Measurements from ENCODE around the gene EFNB3.

The EFNB3 gene

DNA sequence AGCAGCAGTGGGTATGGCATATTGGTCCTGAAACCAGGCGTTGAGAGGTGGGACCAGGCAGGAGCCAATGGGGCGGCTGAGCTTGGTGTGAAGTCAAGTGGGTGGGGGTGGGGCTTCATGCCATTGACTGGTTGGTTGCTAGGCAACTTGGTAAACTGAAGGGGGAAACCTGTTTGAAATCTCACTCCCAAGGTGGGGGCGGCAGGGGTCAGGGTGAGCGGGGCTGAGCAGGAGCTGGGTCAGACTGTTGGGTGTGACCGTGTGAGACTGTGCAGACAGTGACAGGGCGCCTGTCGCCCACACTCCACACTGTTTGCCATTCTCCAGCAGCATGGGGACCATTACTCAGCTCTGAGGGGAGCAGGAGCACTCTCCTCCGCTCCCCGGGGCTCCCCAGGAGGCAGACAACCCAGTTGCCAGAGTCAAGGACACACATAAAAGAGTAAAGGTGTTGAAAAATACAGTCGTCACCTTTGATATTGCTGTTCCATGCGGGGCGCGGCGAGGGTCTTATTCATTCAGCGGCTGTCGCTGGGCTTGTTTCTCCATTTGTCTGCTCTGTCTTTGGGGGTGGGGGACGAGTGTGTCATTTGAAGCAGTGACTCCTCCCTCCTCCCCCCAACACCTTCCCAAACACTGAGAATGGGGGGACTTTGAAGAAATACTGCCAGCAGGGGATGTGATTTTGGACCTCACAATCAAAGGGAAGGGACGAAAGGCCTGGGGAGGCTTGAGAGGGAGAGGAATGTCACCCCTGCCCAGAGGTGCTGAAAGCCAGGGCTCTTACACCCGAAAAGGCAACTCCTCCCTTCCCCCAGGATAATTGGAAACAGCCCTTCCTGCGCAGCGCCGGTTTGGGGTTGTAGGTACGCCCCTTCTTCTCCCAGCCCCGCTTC, 1.2 kb upstream of the EFNB3 start:
- no peak overlapping the region for H3K27ac ChIP-seq (ENCODE audit: low read depth, low read length)
- DNase-seq: peak; percentile 98
- H3K4ac ChIP-seq (ENCODE audit: low read depth, low read length): no peak overlapping the region
- H3K4me1 ChIP-seq (ENCODE audit: control insufficient read depth, low read depth, low read length): peaks cover 6% of the 10 kb centered on the region
- no peak overlapping the region for H3K18ac ChIP-seq (ENCODE audit: low read length)
- no peaks in the 10 kb centered on the region for H3K79me2 ChIP-seq (ENCODE audit: control insufficient read depth, insufficient read depth, low read length)
- no peak overlapping the region for H4K8ac ChIP-seq (ENCODE audit: low read depth, low read length)
- H2AK5ac ChIP-seq (ENCODE audit: low read length): no peak overlapping the region
- H3K4me3 ChIP-seq (ENCODE audit: low read length): no peak overlapping the region
- no peaks in the 10 kb centered on the region for H3K36me3 ChIP-seq (ENCODE audit: control insufficient read depth, insufficient read depth, low read length)
- no peak overlapping the region for H2BK15ac ChIP-seq (replicated peaks; ENCODE audit: low read depth)
- WGBS (ENCODE audit: extremely low coverage, insufficient coverage, low lambda C conversion rate): no CpG with 5 or more reads among the region's 24 CpGs
- H3K9ac ChIP-seq (ENCODE audit: low read length): no peak overlapping the region
- H4K5ac ChIP-seq (ENCODE audit: low read length): no peak overlapping the region
- no peak overlapping the region for H2BK120ac ChIP-seq (ENCODE audit: low read depth, low read length)
- H3K23ac ChIP-seq (ENCODE audit: low read length): no peak overlapping the region
- peak overlapping the region; percentile 18 for H3K4me2 ChIP-seq (ENCODE audit: low read length)
- peaks cover 3% of the 10 kb centered on the region for H3K27me3 ChIP-seq (ENCODE audit: insufficient read depth, low read length, poor library complexity)
- H3K56ac ChIP-seq (ENCODE audit: low read length): no peak overlapping the region
- no peaks in the 10 kb centered on the region for H3K79me1 ChIP-seq (ENCODE audit: low read length)
- no peak overlapping the region for H2BK5ac ChIP-seq (ENCODE audit: low read length)

DNA sequence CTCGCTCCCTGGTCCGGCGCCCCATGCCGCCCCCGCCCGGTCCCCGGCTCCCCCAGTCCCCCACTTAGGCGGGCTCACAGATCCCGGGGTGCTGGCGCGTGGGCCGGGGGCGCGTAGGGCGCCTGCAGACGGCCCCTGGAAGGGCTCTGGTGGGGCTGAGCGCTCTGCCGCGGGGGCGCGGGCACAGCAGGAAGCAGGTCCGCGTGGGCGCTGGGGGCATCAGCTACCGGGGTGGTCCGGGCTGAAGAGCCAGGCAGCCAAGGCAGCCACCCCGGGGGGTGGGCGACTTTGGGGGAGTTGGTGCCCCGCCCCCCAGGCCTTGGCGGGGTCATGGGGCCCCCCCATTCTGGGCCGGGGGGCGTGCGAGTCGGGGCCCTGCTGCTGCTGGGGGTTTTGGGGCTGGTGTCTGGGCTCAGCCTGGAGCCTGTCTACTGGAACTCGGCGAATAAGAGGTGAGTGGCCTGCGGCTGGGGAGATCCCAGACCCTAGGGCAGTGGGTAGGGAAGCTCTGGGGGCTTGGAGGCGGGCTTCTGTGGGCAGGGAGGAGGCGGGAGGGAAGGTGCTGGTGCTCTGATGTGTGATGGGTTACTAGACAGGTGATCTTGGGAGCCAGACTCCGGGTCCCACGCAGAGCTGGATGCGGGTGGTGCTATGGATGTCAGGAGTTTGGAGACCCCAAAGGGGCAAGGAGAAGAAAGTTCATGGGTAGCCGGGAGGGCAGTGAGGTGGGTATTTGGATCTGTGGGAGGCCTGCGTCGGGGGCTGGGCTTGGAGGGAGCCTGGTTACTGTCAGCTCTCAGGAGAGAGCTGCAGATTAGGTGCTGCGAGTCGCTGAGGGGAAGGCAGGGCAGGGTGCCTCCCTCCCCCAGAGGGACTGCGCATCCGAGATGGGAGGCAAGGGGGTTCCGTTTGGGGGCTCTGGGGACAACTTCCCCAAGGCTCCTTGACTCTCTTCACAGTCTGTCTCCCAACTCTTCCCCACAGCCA, 560 bp downstream of the EFNB3 start:
- Histone ChIP-seq H3K27ac (ENCODE audit: low read depth, low read length) (no peak overlapping the region), H2BK5ac (ENCODE audit: low read length) (no peak overlapping the region), H3K23ac (ENCODE audit: low read length) (no peak overlapping the region), H3K4me3 (ENCODE audit: low read length) (peak overlapping the region; percentile 45), H2AK5ac (ENCODE audit: low read length) (no peak overlapping the region), H4K8ac (ENCODE audit: low read depth, low read length) (no peak overlapping the region), H3K4me2 (ENCODE audit: low read length) (peak overlapping the region; percentile 67), H2BK15ac (replicated peaks; ENCODE audit: low read depth) (no peak overlapping the region), H3K27me3 (ENCODE audit: insufficient read depth, low read length, poor library complexity) (peaks cover 3% of the 10 kb centered on the region), H3K79me1 (ENCODE audit: low read length) (no peaks in the 10 kb centered on the region), H3K4me1 (ENCODE audit: control insufficient read depth, low read depth, low read length) (peaks cover 6% of the 10 kb centered on the region), H2BK120ac (ENCODE audit: low read depth, low read length) (no peak overlapping the region), H3K9ac (ENCODE audit: low read length) (peak overlapping the region; percentile 72), H3K36me3 (ENCODE audit: control insufficient read depth, insufficient read depth, low read length) (no peaks in the 10 kb centered on the region), H3K4ac (ENCODE audit: low read depth, low read length) (no peak overlapping the region), H3K56ac (ENCODE audit: low read length) (peak overlapping the region; percentile 82), H3K79me2 (ENCODE audit: control insufficient read depth, insufficient read depth, low read length) (no peaks in the 10 kb centered on the region), H3K18ac (ENCODE audit: low read length) (peak overlapping the region; percentile 54), H4K5ac (ENCODE audit: low read length) (no peak overlapping the region)
- no peak for DNase-seq
- WGBS (ENCODE audit: extremely low coverage, insufficient coverage, low lambda C conversion rate): no CpG with 5 or more reads among the region's 50 CpGs

DNA sequence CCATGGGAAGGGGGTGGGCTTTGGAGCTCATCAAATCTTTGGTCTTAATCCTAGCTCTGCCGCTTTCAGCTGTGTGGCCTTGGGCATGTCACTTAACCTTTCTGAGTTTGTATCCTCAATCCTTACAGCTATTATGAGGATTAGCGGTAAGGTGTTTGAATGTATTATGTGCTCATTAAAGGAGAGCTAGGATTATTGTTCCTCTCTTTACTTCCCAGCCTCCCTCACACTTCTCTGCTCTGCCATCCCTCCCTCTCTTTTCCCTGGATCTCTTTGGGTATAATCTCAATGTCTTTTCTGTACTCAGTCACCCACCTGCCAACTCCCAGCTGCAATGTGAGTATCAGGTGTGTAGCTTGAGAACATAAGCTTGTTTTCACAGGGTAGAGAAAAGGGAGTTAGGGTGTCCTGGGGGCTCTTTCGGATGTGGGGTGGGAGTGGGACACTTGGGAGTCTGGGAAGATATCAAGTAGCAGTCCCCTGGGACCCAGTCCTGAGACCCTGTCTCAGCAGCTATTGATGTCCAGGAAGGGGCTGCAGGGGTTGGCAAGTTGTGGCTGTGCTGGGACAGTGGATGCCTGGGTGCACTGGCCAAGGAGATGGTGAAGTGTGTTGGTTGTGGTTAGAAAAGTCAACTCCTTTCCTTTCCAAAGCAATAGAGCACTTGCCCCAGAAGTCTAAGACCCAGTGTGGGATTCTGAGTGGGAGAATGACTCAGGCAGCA, 1.8 kb downstream of the EFNB3 start:
- Histone ChIP-seq H3K27me3 (ENCODE audit: insufficient read depth, low read length, poor library complexity) (peaks cover 3% of the 10 kb centered on the region), H3K36me3 (ENCODE audit: control insufficient read depth, insufficient read depth, low read length) (no peaks in the 10 kb centered on the region), H3K4me3 (ENCODE audit: low read length) (no peak overlapping the region), H3K4ac (ENCODE audit: low read depth, low read length) (no peak overlapping the region), H3K4me1 (ENCODE audit: control insufficient read depth, low read depth, low read length) (peaks cover 6% of the 10 kb centered on the region), H3K27ac (ENCODE audit: low read depth, low read length) (no peak overlapping the region), H3K23ac (ENCODE audit: low read length) (no peak overlapping the region), H3K18ac (ENCODE audit: low read length) (no peak overlapping the region), H2BK120ac (ENCODE audit: low read depth, low read length) (no peak overlapping the region), H3K4me2 (ENCODE audit: low read length) (no peak overlapping the region), H4K5ac (ENCODE audit: low read length) (no peak overlapping the region), H2BK5ac (ENCODE audit: low read length) (no peak overlapping the region), H2BK15ac (replicated peaks; ENCODE audit: low read depth) (no peak overlapping the region), H4K8ac (ENCODE audit: low read depth, low read length) (no peak overlapping the region), H3K56ac (ENCODE audit: low read length) (no peak overlapping the region), H3K9ac (ENCODE audit: low read length) (no peak overlapping the region), H2AK5ac (ENCODE audit: low read length) (no peak overlapping the region), H3K79me1 (ENCODE audit: low read length) (no peaks in the 10 kb centered on the region), H3K79me2 (ENCODE audit: control insufficient read depth, insufficient read depth, low read length) (no peaks in the 10 kb centered on the region)
- DNase-seq: no peak
- WGBS (ENCODE audit: extremely low coverage, insufficient coverage, low lambda C conversion rate): no CpG with 5 or more reads among the region's 3 CpGs

DNA sequence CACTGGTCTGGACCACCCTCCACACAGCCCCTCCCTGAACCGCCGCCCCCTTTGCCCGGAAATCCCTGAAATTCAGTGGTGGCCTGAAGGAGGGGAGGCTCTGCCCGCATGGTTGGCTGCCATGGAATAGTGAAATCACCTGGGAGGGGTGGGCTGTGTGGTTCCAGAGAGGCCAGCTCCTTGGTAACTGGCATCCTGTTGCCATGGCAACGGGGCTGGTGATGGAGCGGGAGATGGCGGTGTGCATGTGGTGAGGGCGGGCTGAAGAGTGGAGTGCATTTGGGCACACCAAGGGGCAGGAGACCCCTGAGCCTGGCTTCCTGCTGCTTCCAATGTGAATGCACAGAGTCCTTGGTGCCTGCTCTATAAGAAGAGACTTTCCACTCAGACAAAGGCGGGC, 2.4 kb downstream of the EFNB3 start:
- Histone ChIP-seq H2BK5ac (ENCODE audit: low read length) (no peak overlapping the region), H3K4me2 (ENCODE audit: low read length) (no peak overlapping the region), H3K4me1 (ENCODE audit: control insufficient read depth, low read depth, low read length) (peaks cover 6% of the 10 kb centered on the region), H3K18ac (ENCODE audit: low read length) (no peak overlapping the region), H3K56ac (ENCODE audit: low read length) (no peak overlapping the region), H3K79me1 (ENCODE audit: low read length) (no peaks in the 10 kb centered on the region), H2BK15ac (replicated peaks; ENCODE audit: low read depth) (no peak overlapping the region), H3K79me2 (ENCODE audit: control insufficient read depth, insufficient read depth, low read length) (no peaks in the 10 kb centered on the region), H3K27ac (ENCODE audit: low read depth, low read length) (no peak overlapping the region), H4K8ac (ENCODE audit: low read depth, low read length) (no peak overlapping the region), H3K9ac (ENCODE audit: low read length) (no peak overlapping the region), H2AK5ac (ENCODE audit: low read length) (no peak overlapping the region), H3K23ac (ENCODE audit: low read length) (no peak overlapping the region), H4K5ac (ENCODE audit: low read length) (no peak overlapping the region), H3K4me3 (ENCODE audit: low read length) (no peak overlapping the region), H2BK120ac (ENCODE audit: low read depth, low read length) (no peak overlapping the region), H3K4ac (ENCODE audit: low read depth, low read length) (no peak overlapping the region), H3K27me3 (ENCODE audit: insufficient read depth, low read length, poor library complexity) (peaks cover 3% of the 10 kb centered on the region), H3K36me3 (ENCODE audit: control insufficient read depth, insufficient read depth, low read length) (no peaks in the 10 kb centered on the region)
- no peak for DNase-seq
- no CpG with 5 or more reads among the region's 9 CpGs for WGBS (ENCODE audit: extremely low coverage, insufficient coverage, low lambda C conversion rate)

DNA sequence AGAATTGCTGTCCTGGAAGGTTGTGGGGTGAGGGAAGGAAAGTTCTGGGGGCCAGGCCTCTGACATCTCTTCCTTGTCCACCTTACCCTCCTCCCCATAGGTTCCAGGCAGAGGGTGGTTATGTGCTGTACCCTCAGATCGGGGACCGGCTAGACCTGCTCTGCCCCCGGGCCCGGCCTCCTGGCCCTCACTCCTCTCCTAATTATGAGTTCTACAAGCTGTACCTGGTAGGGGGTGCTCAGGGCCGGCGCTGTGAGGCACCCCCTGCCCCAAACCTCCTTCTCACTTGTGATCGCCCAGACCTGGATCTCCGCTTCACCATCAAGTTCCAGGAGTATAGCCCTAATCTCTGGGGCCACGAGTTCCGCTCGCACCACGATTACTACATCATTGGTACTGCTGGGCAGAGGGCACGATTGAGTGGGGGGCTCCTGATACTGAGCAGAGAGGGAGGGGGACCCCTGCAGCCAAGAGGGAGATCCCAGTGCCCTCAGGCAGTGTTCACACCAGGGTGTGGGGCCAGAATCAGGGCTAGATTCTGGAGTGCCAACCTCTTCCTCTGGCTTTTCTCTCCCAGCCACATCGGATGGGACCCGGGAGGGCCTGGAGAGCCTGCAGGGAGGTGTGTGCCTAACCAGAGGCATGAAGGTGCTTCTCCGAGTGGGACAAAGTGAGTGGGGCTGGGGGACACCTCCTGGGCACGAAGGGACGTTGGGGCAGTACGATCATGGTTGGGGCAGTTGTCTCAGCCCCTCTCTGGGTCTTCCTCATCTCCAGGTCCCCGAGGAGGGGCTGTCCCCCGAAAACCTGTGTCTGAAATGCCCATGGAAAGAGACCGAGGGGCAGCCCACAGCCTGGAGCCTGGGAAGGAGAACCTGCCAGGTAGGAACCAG, 3.1 kb downstream of the EFNB3 start:
- H3K27me3 ChIP-seq (ENCODE audit: insufficient read depth, low read length, poor library complexity): peaks cover 3% of the 10 kb centered on the region

More for the DNA sequence above, 3.1 kb downstream of the EFNB3 start:
- H2AK5ac ChIP-seq (ENCODE audit: low read length): no peak overlapping the region
- WGBS (ENCODE audit: extremely low coverage, insufficient coverage, low lambda C conversion rate): no CpG with 5 or more reads among the region's 22 CpGs
- no peak overlapping the region for H2BK5ac ChIP-seq (ENCODE audit: low read length)
- H4K8ac ChIP-seq (ENCODE audit: low read depth, low read length): no peak overlapping the region
- peaks cover 6% of the 10 kb centered on the region for H3K4me1 ChIP-seq (ENCODE audit: control insufficient read depth, low read depth, low read length)
- DNase-seq: no peak
- no peaks in the 10 kb centered on the region for H3K79me2 ChIP-seq (ENCODE audit: control insufficient read depth, insufficient read depth, low read length)
- H3K56ac ChIP-seq (ENCODE audit: low read length): no peak overlapping the region
- H3K23ac ChIP-seq (ENCODE audit: low read length): no peak overlapping the region
- no peaks in the 10 kb centered on the region for H3K36me3 ChIP-seq (ENCODE audit: control insufficient read depth, insufficient read depth, low read length)
- H3K4me2 ChIP-seq (ENCODE audit: low read length): no peak overlapping the region
- H3K79me1 ChIP-seq (ENCODE audit: low read length): no peaks in the 10 kb centered on the region
- H4K5ac ChIP-seq (ENCODE audit: low read length): no peak overlapping the region
- no peak overlapping the region for H3K9ac ChIP-seq (ENCODE audit: low read length)
- H2BK15ac ChIP-seq (replicated peaks; ENCODE audit: low read depth): no peak overlapping the region
- no peak overlapping the region for H3K27ac ChIP-seq (ENCODE audit: low read depth, low read length)
- no peak overlapping the region for H3K18ac ChIP-seq (ENCODE audit: low read length)
- no peak overlapping the region for H3K4ac ChIP-seq (ENCODE audit: low read depth, low read length)
- H2BK120ac ChIP-seq (ENCODE audit: low read depth, low read length): no peak overlapping the region
- no peak overlapping the region for H3K4me3 ChIP-seq (ENCODE audit: low read length)
